Left lung (tissue), 10 donors: ENCODE results near the gene LOXL3. TPM values are rescaled to one million over a fixed set of nuclear protein-coding genes. Genes with fewer than 3 reads are reported as not detected.

Source experiments
- ATAC-seq: fragments of 200-7000 bp; cut with Tn5 transposase; one replicate; pipeline ENCODE4 v1.9.1; 2020; ENCODE audit warnings: moderate library complexity
- DNase-seq, 4 donors: peaks; one replicate each; pipeline ENCODE4 v3.0.0-alpha.2; 2013 to 2020
- H3K27ac ChIP-seq, 2 donors: fragments of 200-600 bp; sonication (generic) in 1 of 2; one replicate each; pipeline versions ENCODE4 v1.5.0 to v1.8.0; 2020 to 2021
- H3K27me3 ChIP-seq, 2 donors: fragments of 200-600 bp; sonication (generic) in 1 of 2; one replicate each; pipeline versions ENCODE4 v1.5.0 to v1.8.0; 2020 to 2021
- H3K36me3 ChIP-seq, 2 donors: fragments of 200-600 bp; sonication (generic) in 1 of 2; one replicate each; pipeline versions ENCODE4 v1.5.0 to v1.8.0; 2020 to 2021
- H3K4me1 ChIP-seq, 2 donors: fragments of 200-600 bp; one replicate each; pipeline ENCODE4 v1.8.0; 2021
- H3K4me3 ChIP-seq, 2 donors: fragments of 200-600 bp; sonication (generic) in 1 of 2; one replicate each; pipeline versions ENCODE4 v1.5.0 to v1.8.0; 2020 to 2021; ENCODE audit warnings: mild to moderate bottlenecking in 1 of 2
- H3K9me3 ChIP-seq, 2 donors: fragments of 200-600 bp; sonication (generic) in 1 of 2; one replicate each; pipeline versions ENCODE4 v1.5.0 to v1.8.0; 2020 to 2021
- intact Hi-C, 2 donors: fragments of 100-400 bp; cut with DNase I; formaldehyde crosslinking; loops; one replicate each; pipeline versions ENCODE4 v1.11.2 to v1.14.2; 2022
- polyA plus RNA-seq, 6 donors: library from polyadenylated mRNA; unstranded; fragments of 120-200 nt; gene quantifications; one replicate each; pipeline ENCODE4 v1.2.1, GENCODE V29; 2013; ENCODE audit not compliant: insufficient read length in 6 of 6
- total RNA-seq, 2 donors: library from RNA; stranded (reverse); fragmentation: NEBNext Ultra II Directional; extraction: Animal tissue kit (Norgen Biotek cat#: 25700); gene quantifications; one replicate each; pipeline ENCODE4 v1.2.1, GENCODE V29; 2021
- TF ChIP-seq, protein P1 (sequence below), 2 donors: fragments of 200-600 bp; sonication (generic) in 1 of 2; IDR thresholded peaks; one replicate each; pipeline versions ENCODE4 v1.5.0 to v1.8.0; 2021; ENCODE audit warnings: antibody characterized with exemption in 2 of 2
- donor health status: DM: no; HTN: yes; CAD: no.
- donor health status: DM: no; HTN: no; CAD: no.

LOXL3 gene
- total and polyA plus RNA-seq, 8 donors: 8.4 to 12.2 (median 10.0) TPM

DNA sequence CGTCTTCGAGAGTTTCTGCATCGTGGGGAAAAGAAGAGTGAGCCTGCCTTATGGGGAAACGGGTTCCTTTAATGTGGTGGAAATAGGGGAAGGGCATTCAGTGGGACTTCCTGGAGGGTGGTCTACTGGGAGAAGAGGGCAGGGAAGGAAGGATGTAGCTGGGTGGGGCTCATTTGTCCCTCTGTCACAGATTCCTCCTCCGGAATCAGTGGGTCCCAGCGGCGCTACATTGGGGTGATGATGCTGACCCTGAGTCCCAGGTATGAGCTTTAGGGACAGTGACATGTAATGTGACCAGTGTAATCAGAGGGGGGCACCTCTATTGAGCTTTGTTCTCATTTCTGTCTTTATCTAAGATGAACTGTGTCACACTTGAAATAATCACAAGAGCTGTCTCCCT is 22.1 kb downstream of the LOXL3 start:
- ATAC-seq: no peak
- intact Hi-C loops: no loop called here
- Histone ChIP-seq H3K4me3 (peak overlapping the region in 1 of 2 donors; percentile 89), H3K27me3 (no peaks in the 10 kb centered on the region), H3K36me3 (peaks cover 0 to 33% of the 10 kb centered on the region in 2 donors), H3K9me3 (no peaks in the 10 kb centered on the region), H3K4me1 (peaks cover 11 to 30% of the 10 kb centered on the region in 2 donors), H3K27ac (no peak overlapping the region)
- no peak for DNase-seq
- TF ChIP-seq, protein P1, sequence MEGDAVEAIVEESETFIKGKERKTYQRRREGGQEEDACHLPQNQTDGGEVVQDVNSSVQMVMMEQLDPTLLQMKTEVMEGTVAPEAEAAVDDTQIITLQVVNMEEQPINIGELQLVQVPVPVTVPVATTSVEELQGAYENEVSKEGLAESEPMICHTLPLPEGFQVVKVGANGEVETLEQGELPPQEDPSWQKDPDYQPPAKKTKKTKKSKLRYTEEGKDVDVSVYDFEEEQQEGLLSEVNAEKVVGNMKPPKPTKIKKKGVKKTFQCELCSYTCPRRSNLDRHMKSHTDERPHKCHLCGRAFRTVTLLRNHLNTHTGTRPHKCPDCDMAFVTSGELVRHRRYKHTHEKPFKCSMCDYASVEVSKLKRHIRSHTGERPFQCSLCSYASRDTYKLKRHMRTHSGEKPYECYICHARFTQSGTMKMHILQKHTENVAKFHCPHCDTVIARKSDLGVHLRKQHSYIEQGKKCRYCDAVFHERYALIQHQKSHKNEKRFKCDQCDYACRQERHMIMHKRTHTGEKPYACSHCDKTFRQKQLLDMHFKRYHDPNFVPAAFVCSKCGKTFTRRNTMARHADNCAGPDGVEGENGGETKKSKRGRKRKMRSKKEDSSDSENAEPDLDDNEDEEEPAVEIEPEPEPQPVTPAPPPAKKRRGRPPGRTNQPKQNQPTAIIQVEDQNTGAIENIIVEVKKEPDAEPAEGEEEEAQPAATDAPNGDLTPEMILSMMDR (IDR thresholded peaks at IDR 0.05): no peak

DNA sequence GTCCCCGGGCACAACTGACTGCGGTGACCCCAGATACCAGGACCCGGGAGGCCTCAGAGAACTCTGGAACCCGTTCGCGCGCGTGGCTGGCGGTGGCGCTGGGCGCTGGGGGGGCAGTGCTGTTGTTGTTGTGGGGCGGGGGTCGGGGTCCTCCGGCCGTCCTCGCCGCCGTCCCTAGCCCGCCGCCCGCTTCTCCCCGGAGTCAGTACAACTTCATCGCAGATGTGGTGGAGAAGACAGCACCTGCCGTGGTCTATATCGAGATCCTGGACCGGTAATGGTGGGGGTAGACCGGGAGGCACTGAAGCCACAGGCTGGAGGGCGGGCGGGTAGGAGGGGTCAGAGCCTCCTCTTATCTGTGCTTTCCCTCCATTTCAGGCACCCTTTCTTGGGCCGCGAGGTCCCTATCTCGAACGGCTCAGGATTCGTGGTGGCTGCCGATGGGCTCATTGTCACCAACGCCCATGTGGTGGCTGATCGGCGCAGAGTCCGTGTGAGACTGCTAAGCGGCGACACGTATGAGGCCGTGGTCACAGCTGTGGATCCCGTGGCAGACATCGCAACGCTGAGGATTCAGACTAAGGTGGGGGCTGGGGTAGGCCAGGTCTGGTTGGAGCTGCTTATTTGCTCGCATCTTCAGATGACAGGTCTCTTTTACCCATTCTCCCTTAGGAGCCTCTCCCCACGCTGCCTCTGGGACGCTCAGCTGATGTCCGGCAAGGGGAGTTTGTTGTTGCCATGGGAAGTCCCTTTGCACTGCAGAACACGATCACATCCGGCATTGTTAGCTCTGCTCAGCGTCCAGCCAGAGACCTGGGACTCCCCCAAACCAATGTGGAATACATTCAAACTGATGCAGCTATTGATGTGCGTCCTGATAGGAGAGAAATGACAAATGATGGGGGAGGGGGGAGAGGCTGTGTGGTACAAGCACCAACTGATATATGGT is 23.2 kb downstream of the LOXL3 start:
- Histone ChIP-seq H3K27ac (peak overlapping the region; percentile 83 to 94), H3K4me1 (peaks cover 11 to 30% of the 10 kb centered on the region in 2 donors), H3K4me3 (peak overlapping the region; percentile 89 to 92), H3K9me3 (no peaks in the 10 kb centered on the region), H3K27me3 (no peaks in the 10 kb centered on the region), H3K36me3 (peaks cover 0 to 44% of the 10 kb centered on the region in 2 donors)
- intact Hi-C loops: no loop called here
- DNase-seq: peak in 3 of 4 donors; percentile 38 to 84 (median 59)
- peak; percentile 32 for ATAC-seq
- TF ChIP-seq, protein P1 (IDR thresholded peaks at IDR 0.05): no peak

DNA sequence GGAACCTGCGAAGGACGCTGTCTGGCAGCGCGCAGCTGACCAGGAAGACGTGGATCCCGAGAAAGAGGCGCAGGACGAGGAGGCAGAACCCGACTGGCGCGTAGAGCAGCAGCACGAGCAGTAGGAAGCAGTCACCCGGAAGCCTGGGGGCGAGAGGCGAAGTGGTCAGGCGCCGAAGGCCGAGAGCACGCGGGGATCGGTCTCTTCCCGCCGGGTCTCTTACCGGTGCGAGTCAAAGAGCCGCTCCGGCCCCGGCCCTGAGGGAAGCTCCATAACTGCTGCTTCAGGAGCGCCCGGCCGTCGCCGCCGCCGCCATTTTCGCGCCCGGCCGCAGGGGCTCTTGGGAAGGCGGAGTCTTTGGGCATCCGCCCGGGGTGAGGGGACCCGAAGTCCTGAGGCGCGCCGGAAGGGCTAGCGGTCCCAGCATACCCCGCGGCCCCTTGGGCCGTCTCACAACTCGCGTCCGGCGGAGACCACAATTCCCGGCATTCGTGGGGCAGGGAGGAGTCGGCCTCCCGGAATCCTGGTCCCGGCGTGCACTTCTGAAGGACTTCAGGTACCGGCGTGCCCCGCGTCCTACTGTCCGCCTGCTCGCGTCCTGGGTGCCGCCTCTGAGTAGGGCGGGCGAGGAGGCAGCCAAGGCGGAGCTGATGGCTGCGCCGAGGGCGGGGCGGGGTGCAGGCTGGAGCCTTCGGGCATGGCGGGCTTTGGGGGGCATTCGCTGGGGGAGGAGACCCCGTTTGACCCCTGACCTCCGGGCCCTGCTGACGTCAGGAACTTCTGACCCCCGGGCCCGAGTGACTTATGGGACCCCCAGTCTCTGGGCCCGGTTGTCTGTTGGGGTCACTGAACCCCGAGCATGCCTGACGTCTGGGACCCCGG is 24.1 kb downstream of the LOXL3 start, which contains the start of the genes AUP1 and HTRA2:
Gene AUP1 (minus strand): TSS at position 350 of the 882 bp plus-strand sequence. CDS start 77 bp downstream, at position 273.
Gene HTRA2 (plus strand): TSS at position 577 of the 882 bp plus-strand sequence. CDS start 74 bp downstream, at position 651.
- ATAC-seq (peak; percentile 96), DNase-seq (peak; percentile 97 to 99 (median 99))
- Histone ChIP-seq H3K9me3 (no peaks in the 10 kb centered on the region), H3K27me3 (no peaks in the 10 kb centered on the region), H3K4me1 (peaks cover 11 to 30% of the 10 kb centered on the region in 2 donors), H3K27ac (peak within 1 kb of the TSS; percentile 83 to 94), H3K4me3 (peak within 1 kb of the TSS; percentile 89 to 92), H3K36me3 (peaks cover 0 to 47% of the 10 kb centered on the region in 2 donors)
- TF ChIP-seq, protein P1 (IDR thresholded peaks at IDR 0.05): peak in 1 of 2 donors; percentile 26
- intact Hi-C loops: no loop called here

DNA sequence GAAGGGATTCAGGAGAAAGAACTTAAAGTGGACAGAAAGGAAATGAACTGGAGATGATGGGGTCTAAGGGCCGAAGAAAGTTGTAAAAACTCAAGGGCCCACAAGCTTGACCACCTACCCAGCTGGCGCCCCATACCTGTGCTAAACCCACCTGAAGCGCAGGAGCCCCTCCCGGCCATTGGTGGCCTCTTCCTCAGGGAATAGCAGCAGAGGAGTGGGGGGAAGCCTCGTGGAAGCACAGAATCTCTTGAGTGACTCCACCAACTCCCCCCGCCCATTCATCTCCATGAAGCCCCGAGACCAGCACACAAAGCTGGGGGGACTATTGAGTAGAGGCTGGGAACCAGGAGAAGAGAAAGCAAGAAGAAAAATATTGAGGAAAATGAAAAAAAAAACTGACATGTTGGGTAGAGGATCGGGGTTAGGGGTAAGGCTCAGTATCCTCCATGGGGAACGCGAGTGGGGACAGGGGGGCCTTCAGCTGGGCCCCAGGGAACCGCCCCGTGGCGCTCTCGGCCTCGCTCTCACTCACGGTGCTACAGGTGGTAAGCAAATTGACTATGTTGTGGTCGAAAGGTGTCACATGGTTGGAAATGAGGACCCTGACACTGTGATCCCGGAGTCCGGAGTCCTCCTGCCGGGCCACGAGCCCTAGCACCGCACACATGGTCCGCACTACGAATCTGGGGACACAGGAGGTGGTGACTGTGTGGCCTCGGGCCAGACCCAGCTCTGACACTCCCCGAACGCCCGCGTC is 25.0 kb downstream of the LOXL3 start:
- Histone ChIP-seq H3K4me3 (peak overlapping the region; percentile 89 to 92), H3K4me1 (peaks cover 11 to 30% of the 10 kb centered on the region in 2 donors), H3K36me3 (peaks cover 0 to 42% of the 10 kb centered on the region in 2 donors), H3K27me3 (no peaks in the 10 kb centered on the region), H3K9me3 (no peaks in the 10 kb centered on the region), H3K27ac (peak overlapping the region; percentile 83 to 94)
- TF ChIP-seq, protein P1 (IDR thresholded peaks at IDR 0.05): no peak
- intact Hi-C loops: no loop called here
- ATAC-seq (peak; percentile 7), DNase-seq (no peak)
